Heart left ventricle (tissue), 13 donors: ENCODE measurements around the gene BRMS1L.

Experiments
- CTCF ChIP-seq, 12 donors: fragments of 200-600 bp; sonication (generic) in 4 of 12; IDR thresholded peaks; one replicate each; pipeline versions ENCODE4 v1.5.0 to v1.8.0; 2018 to 2022; ENCODE audit warnings: antibody characterized with exemption in 12 of 12, mild to moderate bottlenecking in 5 of 12
- POLR2A ChIP-seq, 2 donors: fragments of 450-650 bp; IDR thresholded peaks; one replicate each; pipeline ENCODE4 v1.6.1; 2017; ENCODE audit warnings: antibody characterized with exemption in 2 of 2, mild to moderate bottlenecking in 2 of 2, moderate library complexity in 2 of 2
- donor health status: ischemic (EF 13 %, LVEDD 7.1; RV severe dilation, severe dysfunction).
- donor health status: DM: no; HTN: yes; CAD: no.
- donor health status: DM: no; HTN: no; CAD: no.
- donor health status: ischemic (EF 25% LVEDD 6.9; RV normal size, moderate dysfunction).
- donor health status: ischemic (EF 25% LVEDD 5.7; RV mildly dilated, moderate dysfunction).
- donor health status: ischemic (EF 35%, LVEDD 5.7; RV mildly dilated, moderate dysfunction).
- donor health status: nonischemic (EF 11% LVEDD 7.7; RV severe dilation, severe dysfunction).
- donor health status: DM: yes; HTN: yes; CAD: no.
- donor health status: PGD.
- donor health status: ischemic (EF 29% LVEDD 5.4; RV normal size, mild dysfunction).
- donor health status: nonischemic (EF 23%, LVEDD 6.1; RV moderate dilation, normal function).

GRCh38 chr14:35909665-35910064 is 83.5 kb downstream of the BRMS1L start:
- no peak for TF ChIP-seq POLR2A (IDR thresholded peaks at IDR 0.05)
- no peak for TF ChIP-seq CTCF (IDR thresholded peaks at IDR 0.05)
